WTC11 (cell line): ENCODE results near the gene PPP5C. TPM values are rescaled to one million over a fixed set of nuclear protein-coding genes. Genes with fewer than 3 reads are reported as not detected.

ENCODE experiments used
- ATAC-seq: fragments of 200-7000 bp; cut with Tn5 transposase; 2 replicates; pipeline ENCODE4 v1.10.0; 2021; ENCODE audit warnings: mild to moderate bottlenecking, moderate library complexity
- CTCF ChIA-PET: fragments of 300-600 bp; sonication (Branson Sonifier 250); formaldehyde crosslinking; loops from one replicate; lab custom pipeline; 2021; ENCODE audit warnings: antibody characterized with exemption; lab: Charles Lee
- POLR2A ChIA-PET: fragments of 350-600 bp; sonication (Branson Sonifier 250); formaldehyde crosslinking; loops from one replicate; lab custom pipeline; 2021; ENCODE audit warnings: antibody characterized with exemption; lab: Charles Lee
- DNase-seq: peaks from one replicate; pipeline ENCODE4 v3.0.0; 2021; ENCODE audit warnings: low spot score
- H3K27ac Mint-ChIP-seq: 2 replicates; pipeline ENCODE4 v1.8.0; 2021; ENCODE audit warnings: mixed read lengths
- H3K27me3 Mint-ChIP-seq: 2 replicates; pipeline ENCODE4 v1.8.0; 2021; ENCODE audit warnings: low read depth, mild to moderate bottlenecking, moderate library complexity, mixed read lengths
- H3K36me3 Mint-ChIP-seq: 2 replicates; pipeline ENCODE4 v1.8.0; 2021; ENCODE audit warnings: mixed read lengths
- H3K4me1 Mint-ChIP-seq: 2 replicates; pipeline ENCODE4 v1.8.0; 2022; ENCODE audit warnings: mixed read lengths
- H3K4me3 Mint-ChIP-seq: 2 replicates; pipeline ENCODE4 v1.8.0; 2021; ENCODE audit warnings: mild to moderate bottlenecking, moderate library complexity, mixed read lengths
- H3K9me3 Mint-ChIP-seq: 2 replicates; pipeline ENCODE4 v1.8.0; 2021; ENCODE audit warnings: mixed read lengths
- CREM ChIP-seq: sonication (generic); formaldehyde crosslinking; IDR thresholded peaks from 2 replicates; pipeline ENCODE4 v1.8.1; 2022; ENCODE audit warnings: mild to moderate bottlenecking, missing genetic modification reagents, moderate library complexity
- FOXJ3 ChIP-seq: sonication (generic); formaldehyde crosslinking; IDR thresholded peaks from 2 replicates; pipeline ENCODE4 v1.9.0; 2021; ENCODE audit warnings: missing genetic modification reagents, mild to moderate bottlenecking, borderline replicate concordance
- JAZF1 ChIP-seq: fragments of 250-450 bp; sonication (Bioruptor Pico); IDR thresholded peaks from 2 replicates; pipeline ENCODE4 v1.9.0; 2021; ENCODE audit warnings: moderate library complexity, mild to moderate bottlenecking, inconsistent platforms
- KAT7 ChIP-seq: sonication (generic); formaldehyde crosslinking; IDR thresholded peaks from 2 replicates; pipeline ENCODE4 v1.8.1; 2023; ENCODE audit warnings: missing genetic modification reagents, mild to moderate bottlenecking, borderline replicate concordance
- MXD4 ChIP-seq: fragments of 250-450 bp; sonication (Bioruptor Pico); IDR thresholded peaks from 2 replicates; pipeline ENCODE4 v1.8.0; 2021; ENCODE audit warnings: mild to moderate bottlenecking, moderate library complexity, borderline replicate concordance
- MYBL2 ChIP-seq: sonication (generic); formaldehyde crosslinking; IDR thresholded peaks from 2 replicates; pipeline ENCODE4 v1.8.1; 2023; ENCODE audit warnings: mild to moderate bottlenecking, moderate library complexity, missing genetic modification reagents
- NFATC4 ChIP-seq: fragments of 250-450 bp; sonication (Bioruptor Pico); IDR thresholded peaks from 2 replicates; pipeline ENCODE4 v1.9.0; 2021; ENCODE audit warnings: mild to moderate bottlenecking
- PRRX2 ChIP-seq: fragments of 250-450 bp; sonication (Bioruptor Pico); IDR thresholded peaks from 2 replicates; pipeline ENCODE4 v1.8.0; 2021; ENCODE audit warnings: mild to moderate bottlenecking
- SP1 ChIP-seq: sonication (generic); formaldehyde crosslinking; conservative IDR thresholded peaks from 2 replicates; pipeline ENCODE4 v1.8.1; 2022; ENCODE audit warnings: missing genetic modification reagents
- TEAD4 ChIP-seq: sonication (generic); formaldehyde crosslinking; IDR thresholded peaks from 2 replicates; pipeline ENCODE4 v1.8.0; 2022; ENCODE audit warnings: mild to moderate bottlenecking, missing genetic modification reagents
- TP53 ChIP-seq: sonication (generic); formaldehyde crosslinking; IDR thresholded peaks from 2 replicates; pipeline ENCODE4 v1.8.1; 2023; ENCODE audit warnings: mild to moderate bottlenecking, missing genetic modification reagents
- total RNA-seq: library from RNA; stranded (reverse); gene quantifications from 3 replicates; pipeline ENCODE4 v1.2.3, GENCODE V29; 2021
- TF ChIP-seq, protein P1 (sequence below): sonication (generic); formaldehyde crosslinking; IDR thresholded peaks from 2 replicates; pipeline ENCODE4 v1.8.1; 2022; ENCODE audit warnings: missing genetic modification reagents, borderline replicate concordance
- TF ChIP-seq, protein P2 (sequence below): sonication (generic); formaldehyde crosslinking; IDR thresholded peaks from 2 replicates; pipeline ENCODE4 v1.8.1; 2023; ENCODE audit warnings: mild to moderate bottlenecking, moderate library complexity, missing genetic modification reagents
- TF ChIP-seq, protein P3 (sequence below): sonication (generic); formaldehyde crosslinking; IDR thresholded peaks from 2 replicates; pipeline ENCODE4 v1.8.0; 2022; ENCODE audit warnings: missing genetic modification reagents
- TF ChIP-seq, protein P4 (sequence below): sonication (generic); formaldehyde crosslinking; IDR thresholded peaks from 2 replicates; pipeline ENCODE4 v1.8.1; 2022; ENCODE audit warnings: low read depth, mild to moderate bottlenecking, moderate library complexity, missing genetic modification reagents, borderline replicate concordance
- TF ChIP-seq, protein P5 (sequence below): sonication (generic); formaldehyde crosslinking; conservative IDR thresholded peaks from 2 replicates; pipeline ENCODE4 v1.8.1; 2022; ENCODE audit warnings: mild to moderate bottlenecking, missing genetic modification reagents
- TF ChIP-seq, protein P6 (sequence below): sonication (generic); formaldehyde crosslinking; IDR thresholded peaks from 2 replicates; pipeline ENCODE4 v1.8.1; 2023; ENCODE audit warnings: mild to moderate bottlenecking, missing genetic modification reagents, moderate library complexity
- TF ChIP-seq, protein P7 (sequence below): sonication (generic); formaldehyde crosslinking; IDR thresholded peaks from 2 replicates; pipeline ENCODE4 v1.8.0; 2022; ENCODE audit warnings: mild to moderate bottlenecking, missing genetic modification reagents

Gene PPP5C
- total RNA-seq, 1 experiment from 2014 or later: 107 TPM

DNA sequence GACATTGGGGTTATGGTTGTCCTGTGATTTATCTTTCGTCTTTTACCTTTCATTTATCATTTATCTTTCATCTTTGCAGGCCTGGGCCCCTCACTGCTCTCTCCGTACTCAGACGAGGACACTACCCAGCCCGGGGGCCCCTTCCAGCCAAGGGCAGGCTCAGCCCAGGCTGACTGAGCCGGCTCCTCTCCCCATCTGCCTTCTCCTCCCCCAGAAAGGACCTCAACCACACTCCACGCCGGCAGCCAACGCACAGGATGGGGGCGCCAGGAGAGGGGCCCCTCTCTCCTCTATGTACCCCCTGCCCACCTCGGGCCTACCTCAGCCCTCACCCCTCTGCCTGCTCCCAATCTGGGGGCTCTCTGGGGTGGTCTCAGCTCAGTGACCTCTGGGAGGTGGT, 7.4 kb upstream of the PPP5C start:
- CTCF ChIA-PET: interaction anchor here (2.3 kb wide), 1 partner anchor 7 kb away, joined by 6 read pairs; the partner anchor contains the start of gene PPP5C
- Mint-ChIP-seq H3K27me3 (no peaks in the 10 kb centered on the region; the same call in 1 of the 2 replicates), H3K36me3 (peaks cover 4% of the 10 kb centered on the region)
- TF ChIP-seq, protein P1, sequence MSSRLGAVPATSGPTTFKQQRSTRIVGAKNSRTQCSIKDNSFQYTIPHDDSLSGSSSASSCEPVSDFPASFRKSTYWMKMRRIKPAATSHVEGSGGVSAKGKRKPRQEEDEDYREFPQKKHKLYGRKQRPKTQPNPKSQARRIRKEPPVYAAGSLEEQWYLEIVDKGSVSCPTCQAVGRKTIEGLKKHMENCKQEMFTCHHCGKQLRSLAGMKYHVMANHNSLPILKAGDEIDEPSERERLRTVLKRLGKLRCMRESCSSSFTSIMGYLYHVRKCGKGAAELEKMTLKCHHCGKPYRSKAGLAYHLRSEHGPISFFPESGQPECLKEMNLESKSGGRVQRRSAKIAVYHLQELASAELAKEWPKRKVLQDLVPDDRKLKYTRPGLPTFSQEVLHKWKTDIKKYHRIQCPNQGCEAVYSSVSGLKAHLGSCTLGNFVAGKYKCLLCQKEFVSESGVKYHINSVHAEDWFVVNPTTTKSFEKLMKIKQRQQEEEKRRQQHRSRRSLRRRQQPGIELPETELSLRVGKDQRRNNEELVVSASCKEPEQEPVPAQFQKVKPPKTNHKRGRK (CRISPR knock-in tag): no peak
- TF ChIP-seq JAZF1 (CRISPR knock-in tag) (no peak), CREM (CRISPR knock-in tag) (no peak), TEAD4 (CRISPR knock-in tag) (no peak), NFATC4 (CRISPR knock-in tag) (no peak), MYBL2 (CRISPR knock-in tag) (no peak), TP53 (no peak), FOXJ3 (CRISPR knock-in tag) (no peak), SP1 (CRISPR knock-in tag) (no peak), MXD4 (CRISPR knock-in tag) (no peak), PRRX2 (CRISPR knock-in tag) (no peak), KAT7 (CRISPR knock-in tag) (no peak)
- TF ChIP-seq, protein P2, sequence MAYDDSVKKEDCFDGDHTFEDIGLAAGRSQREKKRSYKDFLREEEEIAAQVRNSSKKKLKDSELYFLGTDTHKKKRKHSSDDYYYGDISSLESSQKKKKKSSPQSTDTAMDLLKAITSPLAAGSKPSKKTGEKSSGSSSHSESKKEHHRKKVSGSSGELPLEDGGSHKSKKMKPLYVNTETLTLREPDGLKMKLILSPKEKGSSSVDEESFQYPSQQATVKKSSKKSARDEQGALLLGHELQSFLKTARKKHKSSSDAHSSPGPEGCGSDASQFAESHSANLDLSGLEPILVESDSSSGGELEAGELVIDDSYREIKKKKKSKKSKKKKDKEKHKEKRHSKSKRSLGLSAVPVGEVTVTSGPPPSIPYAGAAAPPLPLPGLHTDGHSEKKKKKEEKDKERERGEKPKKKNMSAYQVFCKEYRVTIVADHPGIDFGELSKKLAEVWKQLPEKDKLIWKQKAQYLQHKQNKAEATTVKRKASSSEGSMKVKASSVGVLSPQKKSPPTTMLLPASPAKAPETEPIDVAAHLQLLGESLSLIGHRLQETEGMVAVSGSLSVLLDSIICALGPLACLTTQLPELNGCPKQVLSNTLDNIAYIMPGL: no peak
- TF ChIP-seq, protein P3, sequence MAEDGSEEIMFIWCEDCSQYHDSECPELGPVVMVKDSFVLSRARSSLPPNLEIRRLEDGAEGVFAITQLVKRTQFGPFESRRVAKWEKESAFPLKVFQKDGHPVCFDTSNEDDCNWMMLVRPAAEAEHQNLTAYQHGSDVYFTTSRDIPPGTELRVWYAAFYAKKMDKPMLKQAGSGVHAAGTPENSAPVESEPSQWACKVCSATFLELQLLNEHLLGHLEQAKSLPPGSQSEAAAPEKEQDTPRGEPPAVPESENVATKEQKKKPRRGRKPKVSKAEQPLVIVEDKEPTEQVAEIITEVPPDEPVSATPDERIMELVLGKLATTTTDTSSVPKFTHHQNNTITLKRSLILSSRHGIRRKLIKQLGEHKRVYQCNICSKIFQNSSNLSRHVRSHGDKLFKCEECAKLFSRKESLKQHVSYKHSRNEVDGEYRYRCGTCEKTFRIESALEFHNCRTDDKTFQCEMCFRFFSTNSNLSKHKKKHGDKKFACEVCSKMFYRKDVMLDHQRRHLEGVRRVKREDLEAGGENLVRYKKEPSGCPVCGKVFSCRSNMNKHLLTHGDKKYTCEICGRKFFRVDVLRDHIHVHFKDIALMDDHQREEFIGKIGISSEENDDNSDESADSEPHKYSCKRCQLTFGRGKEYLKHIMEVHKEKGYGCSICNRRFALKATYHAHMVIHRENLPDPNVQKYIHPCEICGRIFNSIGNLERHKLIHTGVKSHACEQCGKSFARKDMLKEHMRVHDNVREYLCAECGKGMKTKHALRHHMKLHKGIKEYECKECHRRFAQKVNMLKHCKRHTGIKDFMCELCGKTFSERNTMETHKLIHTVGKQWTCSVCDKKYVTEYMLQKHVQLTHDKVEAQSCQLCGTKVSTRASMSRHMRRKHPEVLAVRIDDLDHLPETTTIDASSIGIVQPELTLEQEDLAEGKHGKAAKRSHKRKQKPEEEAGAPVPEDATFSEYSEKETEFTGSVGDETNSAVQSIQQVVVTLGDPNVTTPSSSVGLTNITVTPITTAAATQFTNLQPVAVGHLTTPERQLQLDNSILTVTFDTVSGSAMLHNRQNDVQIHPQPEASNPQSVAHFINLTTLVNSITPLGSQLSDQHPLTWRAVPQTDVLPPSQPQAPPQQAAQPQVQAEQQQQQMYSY (CRISPR knock-in tag): no peak
- TF ChIP-seq, protein P4, sequence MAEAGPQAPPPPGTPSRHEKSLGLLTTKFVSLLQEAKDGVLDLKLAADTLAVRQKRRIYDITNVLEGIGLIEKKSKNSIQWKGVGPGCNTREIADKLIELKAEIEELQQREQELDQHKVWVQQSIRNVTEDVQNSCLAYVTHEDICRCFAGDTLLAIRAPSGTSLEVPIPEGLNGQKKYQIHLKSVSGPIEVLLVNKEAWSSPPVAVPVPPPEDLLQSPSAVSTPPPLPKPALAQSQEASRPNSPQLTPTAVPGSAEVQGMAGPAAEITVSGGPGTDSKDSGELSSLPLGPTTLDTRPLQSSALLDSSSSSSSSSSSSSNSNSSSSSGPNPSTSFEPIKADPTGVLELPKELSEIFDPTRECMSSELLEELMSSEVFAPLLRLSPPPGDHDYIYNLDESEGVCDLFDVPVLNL (CRISPR knock-in tag): no peak
- TF ChIP-seq, protein P5, sequence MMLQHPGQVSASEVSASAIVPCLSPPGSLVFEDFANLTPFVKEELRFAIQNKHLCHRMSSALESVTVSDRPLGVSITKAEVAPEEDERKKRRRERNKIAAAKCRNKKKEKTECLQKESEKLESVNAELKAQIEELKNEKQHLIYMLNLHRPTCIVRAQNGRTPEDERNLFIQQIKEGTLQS (CRISPR knock-in tag): no peak
- TF ChIP-seq, protein P6, sequence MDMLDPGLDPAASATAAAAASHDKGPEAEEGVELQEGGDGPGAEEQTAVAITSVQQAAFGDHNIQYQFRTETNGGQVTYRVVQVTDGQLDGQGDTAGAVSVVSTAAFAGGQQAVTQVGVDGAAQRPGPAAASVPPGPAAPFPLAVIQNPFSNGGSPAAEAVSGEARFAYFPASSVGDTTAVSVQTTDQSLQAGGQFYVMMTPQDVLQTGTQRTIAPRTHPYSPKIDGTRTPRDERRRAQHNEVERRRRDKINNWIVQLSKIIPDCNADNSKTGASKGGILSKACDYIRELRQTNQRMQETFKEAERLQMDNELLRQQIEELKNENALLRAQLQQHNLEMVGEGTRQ (CRISPR knock-in tag): no peak
- TF ChIP-seq, protein P7, sequence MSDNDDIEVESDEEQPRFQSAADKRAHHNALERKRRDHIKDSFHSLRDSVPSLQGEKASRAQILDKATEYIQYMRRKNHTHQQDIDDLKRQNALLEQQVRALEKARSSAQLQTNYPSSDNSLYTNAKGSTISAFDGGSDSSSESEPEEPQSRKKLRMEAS: no peak
- TF ChIP-seq, all 79 proteins: peak for 0
- no peak overlapping the region for H3K4me3 Mint-ChIP-seq
- POLR2A ChIA-PET: no interaction called here
- no peak overlapping the region for H3K27ac Mint-ChIP-seq
- 0 out of 2 replicates have a peak, but pooled peaks cover 2% of the 10 kb centered on the region for H3K4me1 Mint-ChIP-seq
- DNase-seq (no peak), ATAC-seq (no peak; the same call in 1 of the 2 replicates)
- H3K9me3 Mint-ChIP-seq: no peaks in the 10 kb centered on the region
